ENCODE measurements around the gene CARF. TPM values are rescaled to one million over a fixed set of nuclear protein-coding genes. Genes with fewer than 3 reads are reported as not detected.
A peak's percentile ranks its signal among the peaks of the same experiment; 100 is the strongest.
"Not testable (repeated sequence)": the region's sequence is repeated elsewhere in the genome, so short reads cannot be mapped to it uniquely, and the experiment has no call there.

The CARF gene
- total RNA-seq, 1 experiment from 2014 or later: 4.9 TPM

- no peak overlapping the region for H3K4me3 ChIP-seq (ENCODE audit: low read depth, low read length)
- no peaks in the 10 kb centered on the region for H3K27me3 Mint-ChIP-seq (ENCODE audit: insufficient read depth, unreplicated experiment)
- no TSS peak for BruUV-seq (replicated peaks)
- no peaks in the 10 kb centered on the region for H3K9me3 ChIP-seq
- H3K27me3 ChIP-seq (replicated peaks; ENCODE audit: control insufficient read depth, insufficient read depth, low read length): no peaks in the 10 kb centered on the region
- H3K36me3 ChIP-seq (ENCODE audit: control insufficient read depth, insufficient read depth, low read length): no peaks in the 10 kb centered on the region
- H3K36me3 Mint-ChIP-seq (ENCODE audit: insufficient read depth, unreplicated experiment): no peaks in the 10 kb centered on the region
- no peak overlapping the region for H3K4me3 Mint-ChIP-seq (ENCODE audit: unreplicated experiment)
- intact Hi-C loops (cut with micrococcal nuclease; ENCODE audit: unreplicated experiment): loop anchor here (2.0 kb wide), 1 partner anchor 51 kb away; the partner anchor contains the start of gene NBEAL1
- ChIA-PET POLR2A (no interaction called here), CTCF (interaction anchor here (0.6 kb wide), 1 partner anchor 129 kb away, joined by 3 read pairs; no protein-coding TSS in a partner anchor)
- H3K4me1 ChIP-seq: no peaks in the 10 kb centered on the region; the same call in 1 of the 2 replicates
- DNase-seq: no peak
- H3K9me3 Mint-ChIP-seq (ENCODE audit: unreplicated experiment): no peaks in the 10 kb centered on the region
- H3K27ac Mint-ChIP-seq (ENCODE audit: unreplicated experiment): no peak overlapping the region
- H3K4me1 Mint-ChIP-seq (ENCODE audit: low read depth, unreplicated experiment): no peaks in the 10 kb centered on the region
- TF ChIP-seq CTCF (IDR thresholded peaks at IDR 0.05; ENCODE audit: insufficient read depth in 1 of 2, low read depth in 1 of 2, low read length in 1 of 2, severe bottlenecking in 1 of 2, unreplicated experiment in 1 of 2): no peak
Observed at GRCh38 chr2:202963712-202964111, 51.6 kb downstream of the CARF start.

GRCh38 chr2:202965810-202966460 is 53.9 kb downstream of the CARF start:
- CTCF ChIA-PET: no interaction called here
- no peaks in the 10 kb centered on the region for H3K36me3 ChIP-seq (ENCODE audit: control insufficient read depth, insufficient read depth, low read length)
- no peak overlapping the region for H3K4me3 ChIP-seq (ENCODE audit: low read depth, low read length)
- H3K27me3 Mint-ChIP-seq (ENCODE audit: insufficient read depth, unreplicated experiment): no peaks in the 10 kb centered on the region
- no peaks in the 10 kb centered on the region for H3K27me3 ChIP-seq (replicated peaks; ENCODE audit: control insufficient read depth, insufficient read depth, low read length)
- intact Hi-C loops (cut with micrococcal nuclease; ENCODE audit: unreplicated experiment): loop anchor here (2.0 kb wide), 1 partner anchor 49 kb away; the partner anchor contains the start of gene NBEAL1
- H3K4me3 Mint-ChIP-seq (ENCODE audit: unreplicated experiment): no peak overlapping the region
- H3K9me3 ChIP-seq: no peaks in the 10 kb centered on the region
- H3K36me3 Mint-ChIP-seq (ENCODE audit: insufficient read depth, unreplicated experiment): no peaks in the 10 kb centered on the region
- no peak for TF ChIP-seq CTCF (IDR thresholded peaks at IDR 0.05; ENCODE audit: insufficient read depth in 1 of 2, low read depth in 1 of 2, low read length in 1 of 2, severe bottlenecking in 1 of 2, unreplicated experiment in 1 of 2)
- no peaks in the 10 kb centered on the region for H3K4me1 Mint-ChIP-seq (ENCODE audit: low read depth, unreplicated experiment)
- H3K9me3 Mint-ChIP-seq (ENCODE audit: unreplicated experiment): no peaks in the 10 kb centered on the region
- peak overlapping the region; percentile 42 for H3K27ac Mint-ChIP-seq (ENCODE audit: unreplicated experiment)
- peak; percentile 13 to 42 for DNase-seq
- POLR2A ChIA-PET: no interaction called here
- no peaks in the 10 kb centered on the region; the same call in 1 of the 2 replicates for H3K4me1 ChIP-seq
- no TSS peak for BruUV-seq (replicated peaks)

DNA sequence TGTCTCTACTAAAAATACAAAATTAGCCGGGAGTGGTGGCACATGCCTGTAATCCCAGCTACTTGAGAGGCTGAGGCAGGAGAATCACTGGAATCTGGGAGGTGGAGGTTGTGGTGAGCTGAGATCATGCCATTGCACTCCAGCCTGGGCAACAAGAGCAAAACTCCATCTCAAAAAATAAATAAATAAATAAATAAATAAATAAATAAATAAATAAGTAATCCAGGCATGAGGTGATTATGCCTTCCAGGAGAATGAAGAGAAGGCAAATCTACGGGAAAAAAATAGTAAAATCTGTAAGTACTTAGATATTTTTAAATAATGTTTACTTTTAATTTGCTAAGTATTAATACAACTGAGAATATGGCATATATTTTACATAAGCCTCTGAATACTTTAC is 57.3 kb downstream of the CARF start:
- H3K36me3 ChIP-seq (ENCODE audit: control insufficient read depth, insufficient read depth, low read length); CTCF ChIA-PET; H3K9me3 ChIP-seq; BruUV-seq (replicated peaks); H3K4me3 Mint-ChIP-seq (ENCODE audit: unreplicated experiment); H3K4me3 ChIP-seq (ENCODE audit: low read depth, low read length); H3K27me3 ChIP-seq (replicated peaks; ENCODE audit: control insufficient read depth, insufficient read depth, low read length); POLR2A ChIA-PET; H3K9me3 Mint-ChIP-seq (ENCODE audit: unreplicated experiment); DNase-seq; H3K4me1 Mint-ChIP-seq (ENCODE audit: low read depth, unreplicated experiment); H3K27me3 Mint-ChIP-seq (ENCODE audit: insufficient read depth, unreplicated experiment); H3K4me1 ChIP-seq; intact Hi-C loops (cut with micrococcal nuclease; ENCODE audit: unreplicated experiment); H3K36me3 Mint-ChIP-seq (ENCODE audit: insufficient read depth, unreplicated experiment); H3K27ac Mint-ChIP-seq (ENCODE audit: unreplicated experiment): not testable (repeated sequence)
